ENCODE data around the gene HOXA1. TPM values are rescaled to one million over a fixed set of nuclear protein-coding genes. Genes with fewer than 3 reads are reported as not detected.

HOXA1 gene
- total RNA-seq, 4 donors from 2014 or later, result 0.67 to 0.78 TPM; not detected in 2

GRCh38 chr7:27101957-27102580, 6.3 kb upstream of the HOXA1 start:
- WGBS, 2 donors, result 5 to 7% methylated on average over 34 to 37 of the region's 39 CpGs
- H3K36me3 ChIP-seq, result no peaks in the 10 kb centered on the region
- H3K9me3 ChIP-seq, result no peaks in the 10 kb centered on the region
- H3K4me1 ChIP-seq, result peaks cover 0 to 1% of the 10 kb centered on the region in 2 donors
- H3K27ac ChIP-seq, result peak overlapping the region in 2 of 3 donors; percentile 53 to 83
- intact Hi-C loops (cut with DNase I), result no loop called here
- no peak for TF ChIP-seq POLR2A (IDR thresholded peaks at IDR 0.05)
- TF ChIP-seq CTCF (IDR thresholded peaks at IDR 0.05), result no peak
- DNase-seq, result no peak
- H3K27me3 ChIP-seq, result peaks cover 54% of the 10 kb centered on the region
- peak overlapping the region in 1 of 3 donors; percentile 18 for H3K4me3 ChIP-seq (replicated peaks in 1 of 3)

GRCh38 chr7:27101171-27101956, 5.6 kb upstream of the HOXA1 start:
- intact Hi-C loops (cut with DNase I), result no loop called here
- no peak for DNase-seq
- TF ChIP-seq CTCF (IDR thresholded peaks at IDR 0.05), result no peak
- no peak for TF ChIP-seq POLR2A (IDR thresholded peaks at IDR 0.05)
- H3K4me3 ChIP-seq (replicated peaks in 1 of 3), result peak overlapping the region in 1 of 3 donors; percentile 18
- H3K4me1 ChIP-seq, result peaks cover 5 to 8% of the 10 kb centered on the region in 2 donors
- peak overlapping the region; percentile 8 to 83 (median 53) for H3K27ac ChIP-seq
- no peaks in the 10 kb centered on the region for H3K9me3 ChIP-seq
- peaks cover 56% of the 10 kb centered on the region for H3K27me3 ChIP-seq
- 17 to 22% methylated on average over 25 of the region's 25 CpGs for WGBS, 2 donors
- no peaks in the 10 kb centered on the region for H3K36me3 ChIP-seq

- Histone ChIP-seq H3K36me3 (no peaks in the 10 kb centered on the region), H3K27me3 (peaks cover 51% of the 10 kb centered on the region), H3K4me1 (peaks cover 11 to 14% of the 10 kb centered on the region in 2 donors), H3K4me3 (replicated peaks in 1 of 3) (peak overlapping the region in 1 of 3 donors; percentile 18), H3K27ac (peak overlapping the region; percentile 8 to 83 (median 53)), H3K9me3 (no peaks in the 10 kb centered on the region)
- intact Hi-C loops (cut with DNase I), result no loop called here
- TF ChIP-seq POLR2A (IDR thresholded peaks at IDR 0.05) (no peak), CTCF (IDR thresholded peaks at IDR 0.05) (no peak)
- no peak for DNase-seq
- WGBS, 2 donors, result 17 to 25% methylated on average over 8 of the region's 8 CpGs
Measured at GRCh38 chr7:27100694-27101170, 4.9 kb upstream of the HOXA1 start.

GRCh38 chr7:27099453-27100370, 3.9 kb upstream of the HOXA1 start:
- Histone ChIP-seq H3K27me3 (peaks cover 51% of the 10 kb centered on the region), H3K36me3 (no peaks in the 10 kb centered on the region), H3K27ac (peak overlapping the region in 1 of 3 donors; percentile 69), H3K4me1 (peaks cover 11 to 18% of the 10 kb centered on the region in 2 donors), H3K9me3 (no peaks in the 10 kb centered on the region), H3K4me3 (replicated peaks in 1 of 3) (no peak overlapping the region)
- DNase-seq, result no peak
- intact Hi-C loops (cut with DNase I), result no loop called here
- 29% methylated on average over 8 of the region's 8 CpGs for WGBS, 2 donors
- no peak for TF ChIP-seq POLR2A (IDR thresholded peaks at IDR 0.05)
- TF ChIP-seq CTCF (IDR thresholded peaks at IDR 0.05), result no peak

All from thyroid gland (tissue), 4 donors.